Thymus (tissue), 11 donors: Measurements from ENCODE around the gene STBD1. TPM values are rescaled to one million over a fixed set of nuclear protein-coding genes. Genes with fewer than 3 reads are reported as not detected.
A peak's percentile ranks its signal among the peaks of the same experiment; 100 is the strongest.

Source experiments
- DNase-seq, 9 donors: peaks; one replicate each; pipeline ENCODE4 v3.0.0-alpha.2; 2013; ENCODE audit warnings: low spot score in 9 of 9, low read depth in 6 of 9, missing footprints in 1 of 9
- H3K27ac ChIP-seq, 2 donors: one replicate each; pipeline ENCODE4 v1.5.1; 2013; ENCODE audit warnings: control low read depth in 1 of 2, low read depth in 1 of 2, low read length in 1 of 2, mild to moderate bottlenecking in 1 of 2, moderate library complexity in 1 of 2
- H3K27me3 ChIP-seq, 2 donors: one replicate each; pipeline ENCODE4 v1.5.1; 2013; ENCODE audit warnings: low read length in 1 of 2; ENCODE audit not compliant: control insufficient read depth in 2 of 2, insufficient read depth in 1 of 2
- H3K36me3 ChIP-seq, 2 donors: one replicate each; pipeline ENCODE4 v1.5.1; 2013; ENCODE audit warnings: low read length in 1 of 2, mild to moderate bottlenecking in 1 of 2, moderate library complexity in 1 of 2; ENCODE audit not compliant: control insufficient read depth in 2 of 2, insufficient read depth in 2 of 2
- H3K4me1 ChIP-seq, 2 donors: one replicate each; pipeline ENCODE4 v1.5.1; 2013; ENCODE audit warnings: low read length in 2 of 2; ENCODE audit not compliant: control insufficient read depth in 2 of 2, insufficient read depth in 2 of 2
- H3K4me3 ChIP-seq, 2 donors: one replicate each; pipeline ENCODE4 v1.5.1; 2013; ENCODE audit warnings: low read length in 2 of 2, control low read depth in 1 of 2, mild to moderate bottlenecking in 1 of 2
- H3K9me3 ChIP-seq, 2 donors: one replicate each; pipeline ENCODE4 v1.5.1; 2013; ENCODE audit warnings: low read length in 1 of 2, mild to moderate bottlenecking in 1 of 2; ENCODE audit not compliant: control insufficient read depth in 2 of 2, insufficient read depth in 1 of 2
- WGBS: extraction: QIAGEN DNeasy Blood & Tissue Kit; methylation state at CpG from one replicate; pipeline ENCODE4 v1.1.7; 2013; 5-methylcytosine and 5-hydroxymethylcytosine counted together
- polyA plus RNA-seq: library from polyadenylated mRNA; stranded (reverse); fragments of 200-250 nt; gene quantifications from one replicate; pipeline ENCODE4 v1.2.3, GENCODE V29; 2013
- total RNA-seq: library from RNA; stranded (reverse); fragments of 120-200 nt; gene quantifications from one replicate; pipeline ENCODE4 v1.2.4, GENCODE V29; 2013
- donor health status: healthy.

Gene STBD1
- total and polyA plus RNA-seq, 2 donors, result 0.33 to 1.1 TPM

DNA sequence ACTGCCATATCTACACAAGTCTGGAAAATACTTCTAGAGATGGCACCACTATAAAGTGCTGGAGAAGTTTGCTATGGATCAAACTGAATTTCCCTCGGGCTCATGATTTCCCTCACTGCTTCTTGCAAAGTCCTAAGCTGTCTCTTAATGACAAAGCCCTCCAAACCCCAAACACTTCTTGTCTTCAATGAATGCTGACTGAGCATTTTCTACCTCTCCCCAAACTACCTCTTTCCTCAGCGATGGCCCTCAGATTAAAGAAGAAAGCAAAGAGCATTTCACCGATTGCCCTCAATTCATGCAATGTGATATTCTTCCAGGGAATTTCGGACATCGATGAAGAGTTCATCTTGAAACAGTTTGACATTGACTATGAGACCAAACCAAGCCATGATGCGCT, 35.3 kb upstream of the STBD1 start:
- Histone ChIP-seq H3K36me3 (no peaks in the 10 kb centered on the region), H3K4me1 (no peaks in the 10 kb centered on the region), H3K4me3 (no peak overlapping the region), H3K27me3 (no peaks in the 10 kb centered on the region), H3K27ac (no peak overlapping the region), H3K9me3 (no peaks in the 10 kb centered on the region)
- 98% methylated on average over 6 of the region's 6 CpGs for WGBS
- no peak for DNase-seq

DNA sequence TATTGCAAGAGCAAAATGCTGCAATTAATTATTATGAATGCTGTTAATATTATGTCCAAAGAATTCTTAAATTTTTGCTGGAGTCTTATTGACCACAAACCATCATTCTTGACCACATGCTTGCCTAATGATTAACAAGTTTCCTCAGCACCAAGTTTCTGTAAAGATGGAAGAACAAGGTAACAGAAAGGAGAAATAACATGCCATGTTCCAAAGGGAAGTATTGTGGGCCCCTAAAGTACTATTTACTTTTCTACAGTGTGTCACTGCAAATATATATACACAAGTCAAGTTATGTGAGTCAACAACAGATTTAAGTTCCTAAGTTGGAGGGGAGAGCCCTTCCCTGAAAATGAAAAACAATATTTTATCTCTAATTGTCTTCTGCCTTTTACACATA, 34.5 kb upstream of the STBD1 start:
- Histone ChIP-seq H3K27ac (no peak overlapping the region), H3K4me1 (peaks cover 0 to 3% of the 10 kb centered on the region in 2 donors), H3K27me3 (no peaks in the 10 kb centered on the region), H3K9me3 (no peaks in the 10 kb centered on the region), H3K4me3 (no peak overlapping the region), H3K36me3 (no peaks in the 10 kb centered on the region)
- no peak for DNase-seq

DNA sequence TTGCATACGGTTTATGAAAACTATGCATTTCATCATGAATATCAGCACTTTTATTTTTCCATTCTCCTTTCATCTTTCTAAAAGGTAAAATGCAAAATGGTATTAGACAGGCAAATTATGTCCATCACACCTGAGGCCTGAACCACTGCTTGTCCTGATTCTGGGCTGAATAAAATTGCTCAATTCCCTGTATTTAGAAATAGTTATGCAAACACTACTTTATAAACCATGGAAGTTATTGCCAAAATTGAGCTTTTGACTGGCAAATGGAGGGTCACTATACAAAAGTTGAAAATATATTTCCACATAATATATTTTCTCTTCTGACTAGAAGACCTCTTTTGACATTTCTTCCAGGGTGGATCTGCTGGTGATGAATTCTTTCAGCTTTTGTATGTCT, 34.0 kb upstream of the STBD1 start:
- WGBS, result 98% methylated on average over 1 of the region's 1 CpG
- H3K9me3 ChIP-seq, result no peaks in the 10 kb centered on the region
- no peaks in the 10 kb centered on the region for H3K36me3 ChIP-seq
- no peak for DNase-seq
- no peak overlapping the region for H3K27ac ChIP-seq
- no peak overlapping the region for H3K4me3 ChIP-seq
- H3K4me1 ChIP-seq, result peaks cover 0 to 3% of the 10 kb centered on the region in 2 donors
- no peaks in the 10 kb centered on the region for H3K27me3 ChIP-seq

DNA sequence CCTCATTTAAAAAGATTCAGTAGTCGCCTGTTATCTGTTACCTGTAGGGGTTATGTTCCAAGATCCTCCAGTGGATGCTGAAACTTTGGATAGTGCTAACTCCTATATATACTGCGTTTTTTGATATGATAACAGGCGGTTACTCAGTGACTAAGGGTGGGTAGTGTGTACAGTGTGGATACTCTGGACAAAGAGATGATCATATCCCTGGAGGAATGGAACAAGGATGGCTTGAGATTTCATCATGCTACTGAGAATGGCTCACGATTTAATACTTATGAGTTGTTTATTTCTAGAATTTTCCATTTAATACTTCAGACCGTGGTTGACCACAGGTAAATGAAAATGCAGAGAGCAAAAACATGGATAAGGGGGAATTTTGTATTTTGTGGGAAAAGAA, 33.5 kb upstream of the STBD1 start:
- 95% methylated on average over 5 of the region's 5 CpGs for WGBS
- Histone ChIP-seq H3K4me1 (peaks cover 0 to 3% of the 10 kb centered on the region in 2 donors), H3K4me3 (no peak overlapping the region), H3K27me3 (no peaks in the 10 kb centered on the region), H3K9me3 (no peaks in the 10 kb centered on the region), H3K27ac (no peak overlapping the region), H3K36me3 (no peaks in the 10 kb centered on the region)
- no peak for DNase-seq

DNA sequence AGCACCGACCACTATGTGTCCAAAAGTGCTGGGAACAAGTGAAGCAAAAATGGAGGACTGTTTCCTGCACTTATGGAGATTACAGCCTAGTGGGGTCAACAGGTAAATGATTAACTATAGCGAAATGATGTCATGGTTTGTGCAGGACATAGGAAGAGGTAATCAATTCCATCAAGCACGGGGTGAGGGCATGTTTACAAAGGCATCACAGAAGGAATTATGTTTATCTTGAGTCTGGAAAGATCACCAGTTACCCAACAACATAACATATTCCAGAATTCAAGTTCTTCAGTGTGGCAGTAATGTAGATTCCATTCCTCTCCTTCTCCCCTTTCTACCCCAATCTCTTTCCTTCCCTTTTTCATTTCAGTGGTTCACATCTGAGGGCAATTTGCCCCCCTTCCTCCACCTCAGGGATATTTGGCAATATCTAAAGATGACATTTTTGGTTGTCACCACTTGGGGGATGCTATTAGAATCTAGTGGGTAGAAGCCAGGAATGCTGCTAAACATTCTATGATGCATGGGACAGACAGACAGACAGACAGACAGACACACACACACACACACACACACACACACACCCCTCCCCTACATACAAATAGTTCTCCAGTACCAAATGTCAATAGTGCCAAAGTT, 30.9 kb upstream of the STBD1 start:
- no peaks in the 10 kb centered on the region for H3K27me3 ChIP-seq
- peaks cover 0 to 3% of the 10 kb centered on the region in 2 donors for H3K4me1 ChIP-seq
- H3K4me3 ChIP-seq, result no peak overlapping the region
- H3K27ac ChIP-seq, result no peak overlapping the region
- H3K9me3 ChIP-seq, result no peaks in the 10 kb centered on the region
- WGBS, result 94% methylated on average over 3 of the region's 3 CpGs
- H3K36me3 ChIP-seq, result no peaks in the 10 kb centered on the region
- DNase-seq, result no peak

DNA sequence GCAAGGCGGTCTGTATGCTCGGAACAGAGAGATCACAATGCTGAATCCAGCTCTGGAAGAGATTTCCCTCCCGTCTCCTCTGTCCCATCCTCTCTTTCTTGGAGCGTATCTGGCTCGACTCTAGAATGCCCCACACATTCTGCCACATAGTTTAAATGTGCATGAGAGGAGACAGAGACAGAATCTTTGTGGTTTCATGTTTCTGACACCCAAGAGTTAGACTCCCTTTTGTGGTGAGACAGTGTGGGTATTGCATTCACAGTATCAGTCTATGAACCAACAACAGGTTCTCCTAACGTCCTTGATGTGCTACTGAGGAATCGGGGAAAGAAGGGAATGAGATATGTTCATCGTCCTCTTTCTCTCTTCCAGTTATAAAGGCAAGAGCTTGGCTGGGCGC, 29.7 kb upstream of the STBD1 start:
- Histone ChIP-seq H3K27ac (no peak overlapping the region), H3K27me3 (no peaks in the 10 kb centered on the region), H3K4me3 (no peak overlapping the region), H3K9me3 (no peaks in the 10 kb centered on the region), H3K36me3 (no peaks in the 10 kb centered on the region), H3K4me1 (peaks cover 0 to 3% of the 10 kb centered on the region in 2 donors)
- DNase-seq, result peak in 1 of 9 donors; percentile 26
- 88% methylated on average over 9 of the region's 9 CpGs for WGBS

DNA sequence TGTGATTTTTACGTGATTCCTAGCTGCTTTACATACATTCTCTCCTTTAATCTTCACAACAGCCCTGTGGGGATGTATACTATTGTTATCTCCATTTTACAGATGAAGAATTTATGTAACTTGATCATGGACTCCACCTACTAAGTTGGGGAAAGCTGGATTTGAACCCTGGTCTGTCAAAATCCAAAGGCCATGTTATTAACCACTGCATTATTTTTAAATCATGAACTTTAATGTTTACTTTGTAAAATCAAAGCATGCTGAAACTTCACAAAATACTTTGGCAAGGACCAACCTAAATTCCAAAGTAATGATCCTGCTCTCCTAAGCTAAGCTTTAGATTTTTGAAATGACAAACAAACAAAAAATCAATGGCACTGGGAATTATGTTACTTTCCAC, 28.9 kb upstream of the STBD1 start:
- Histone ChIP-seq H3K27ac (no peak overlapping the region), H3K27me3 (no peaks in the 10 kb centered on the region)
- 94% methylated on average over 1 of the region's 1 CpG for WGBS

DNA sequence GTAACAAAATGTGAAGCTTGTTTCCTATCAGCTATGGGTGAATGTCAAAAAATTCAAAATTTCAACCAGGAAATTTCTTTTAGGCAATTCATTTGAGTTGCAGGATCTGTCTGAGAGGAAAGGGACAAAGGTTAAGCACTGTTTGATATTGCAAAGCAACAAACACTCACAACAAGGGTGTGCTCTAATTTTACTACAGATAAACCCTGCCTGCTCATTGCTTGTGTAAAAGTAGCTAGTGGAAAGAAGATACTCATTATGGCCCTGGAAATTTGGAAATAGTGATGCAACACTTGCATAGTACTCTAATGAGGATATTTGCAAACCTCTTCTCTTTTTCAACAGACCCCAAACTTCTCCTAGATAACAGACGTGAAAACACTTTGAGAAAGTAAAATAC, 27.9 kb upstream of the STBD1 start:
- Histone ChIP-seq H3K27ac (no peak overlapping the region), H3K9me3 (no peaks in the 10 kb centered on the region), H3K4me1 (peaks cover 0 to 3% of the 10 kb centered on the region in 2 donors), H3K27me3 (no peaks in the 10 kb centered on the region), H3K4me3 (no peak overlapping the region), H3K36me3 (no peaks in the 10 kb centered on the region)
- 95% methylated on average over 1 of the region's 1 CpG for WGBS
- DNase-seq, result no peak

More for the DNA sequence above, 28.9 kb upstream of the STBD1 start:
- Histone ChIP-seq H3K9me3 (no peaks in the 10 kb centered on the region), H3K4me3 (no peak overlapping the region), H3K36me3 (no peaks in the 10 kb centered on the region), H3K4me1 (peaks cover 0 to 3% of the 10 kb centered on the region in 2 donors)
- no peak for DNase-seq

DNA sequence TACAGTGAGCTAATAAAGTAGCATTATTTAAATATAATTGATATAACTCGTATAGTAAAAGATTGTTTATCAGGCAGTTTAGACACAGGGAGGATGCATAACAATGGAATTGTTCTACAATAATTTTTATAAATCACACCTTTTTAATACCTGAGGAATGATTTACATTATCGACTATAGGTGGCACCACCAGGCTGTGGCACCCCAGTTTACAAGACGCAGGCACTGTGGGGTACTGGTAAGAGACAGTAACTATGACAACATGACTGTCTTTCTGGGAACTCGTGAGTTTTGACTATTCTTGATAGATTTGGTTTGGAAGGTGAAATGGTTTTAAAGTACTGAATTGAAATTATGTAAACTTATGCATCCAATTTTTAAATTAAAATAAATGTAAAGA, 27.1 kb upstream of the STBD1 start:
- no peaks in the 10 kb centered on the region for H3K36me3 ChIP-seq
- 56% methylated on average over 4 of the region's 4 CpGs for WGBS

More for the DNA sequence above, 27.1 kb upstream of the STBD1 start:
- DNase-seq, result no peak
- H3K4me3 ChIP-seq, result no peak overlapping the region
- no peaks in the 10 kb centered on the region for H3K27me3 ChIP-seq
- H3K27ac ChIP-seq, result no peak overlapping the region
- no peaks in the 10 kb centered on the region for H3K9me3 ChIP-seq
- peaks cover 0 to 3% of the 10 kb centered on the region in 2 donors for H3K4me1 ChIP-seq
